NT2/D1 (cell line): ENCODE measurements around the gene CDON.

Experiments used
- SUZ12 ChIP-seq: IDR thresholded peaks from 2 replicates; pipeline ENCODE4 v1.6.1; 2011; ENCODE audit not compliant: insufficient read length, insufficient read depth; ENCODE audit errors: extremely low read depth
- ZNF274 ChIP-seq: IDR thresholded peaks from 2 replicates; pipeline ENCODE4 v1.6.1; 2011; ENCODE audit warnings: mild to moderate bottlenecking, low read depth, low read length

DNA sequence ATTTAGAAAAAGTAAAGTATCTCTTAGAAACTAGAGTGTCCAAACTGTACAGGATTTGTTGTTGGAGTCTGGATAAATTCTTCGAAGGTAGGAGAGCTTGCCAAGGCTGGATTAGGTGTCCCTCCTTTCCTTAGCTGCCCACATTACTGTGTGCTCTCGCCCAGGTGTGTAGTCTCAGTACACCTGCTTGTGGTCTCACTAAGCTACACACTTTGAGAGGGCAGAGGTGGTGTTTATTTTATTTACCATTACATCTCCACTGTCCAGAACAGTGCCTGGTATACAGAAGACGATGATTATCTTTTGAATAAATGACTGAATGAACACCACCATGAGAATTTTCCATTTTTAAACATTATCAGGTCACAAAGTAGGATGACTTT is 80.3 kb downstream of the CDON start:
- TF ChIP-seq ZNF274 (no peak), SUZ12 (no peak)
